K562 (cell line): ENCODE results near the gene DENND1A. TPM values are rescaled to one million over a fixed set of nuclear protein-coding genes. Genes with fewer than 3 reads are reported as not detected.

Source experiments
- ADNP ChIP-seq: fragments of 200-800 bp; sonication (Bioruptor generic); IDR thresholded peaks from 2 replicates; pipeline ENCODE4 v1.6.1; 2016; ENCODE audit warnings: missing genetic modification characterization, missing compliant biosample characterization
- ATF7 ChIP-seq: fragments of 450-650 bp; IDR thresholded peaks from 2 replicates; pipeline ENCODE4 v1.7.1; 2014; ENCODE audit warnings: mild to moderate bottlenecking, moderate library complexity
- C11orf30 ChIP-seq: fragments of 450-650 bp; IDR thresholded peaks from 2 replicates; pipeline ENCODE4 v1.6.1; 2016; ENCODE audit warnings: low read depth, mild to moderate bottlenecking
- HBP1 ChIP-seq: fragments of 450-650 bp; formaldehyde crosslinking; IDR thresholded peaks from 2 replicates; pipeline ENCODE4 v1.4.0; 2022; ENCODE audit warnings: missing genetic modification characterization
- HDAC8 ChIP-seq: fragments of 450-650 bp; IDR thresholded peaks from 2 replicates; pipeline ENCODE4 v1.6.1; 2016; ENCODE audit warnings: mild to moderate bottlenecking, missing genetic modification characterization, moderate library complexity, missing compliant biosample characterization
- HNRNPL ChIP-seq: fragments of 200-400 bp; formaldehyde crosslinking; IDR thresholded peaks from 2 replicates; pipeline ENCODE4 v1.6.1; 2017; ENCODE audit warnings: low read depth, mild to moderate bottlenecking, low read length
- IFI16 ChIP-seq: fragments of 250-450 bp; sonication (Bioruptor Pico); IDR thresholded peaks from 2 replicates; pipeline ENCODE4 v2.1.2; 2022; ENCODE audit warnings: mild to moderate bottlenecking, inconsistent platforms
- LCOR ChIP-seq: sonication (generic); formaldehyde crosslinking; IDR thresholded peaks from 2 replicates; pipeline ENCODE4 v1.8.0; 2022; ENCODE audit warnings: mild to moderate bottlenecking, missing genetic modification reagents
- MITF ChIP-seq: IDR thresholded peaks from 2 replicates; pipeline ENCODE4 v1.6.1; 2014; ENCODE audit warnings: antibody characterized with exemption
- PBX2 ChIP-seq, 2 experiments: IDR thresholded peaks in 1 of 2; conservative IDR thresholded peaks in 1 of 2; 2 replicates each; pipeline ENCODE4 v1.6.1; 2016; ENCODE audit warnings: low read depth in 2 of 2, mild to moderate bottlenecking in 1 of 2, missing compliant biosample characterization in 1 of 2, missing genetic modification characterization in 1 of 2, moderate library complexity in 1 of 2
- PTTG1 ChIP-seq: fragments of 450-650 bp; IDR thresholded peaks from 2 replicates; pipeline ENCODE4 v1.6.1; 2016; ENCODE audit warnings: low read depth, mild to moderate bottlenecking, missing genetic modification characterization, missing compliant biosample characterization
- RNF2 ChIP-seq: sonication (generic); IDR thresholded peaks from 2 replicates; pipeline ENCODE4 v1.6.1; 2016
- TFE3 ChIP-seq: fragments of 450-650 bp; formaldehyde crosslinking; IDR thresholded peaks from 2 replicates; pipeline ENCODE4 v1.4.0; 2020; ENCODE audit warnings: mild to moderate bottlenecking, mixed read lengths
- ZBTB26 ChIP-seq: fragments of 450-650 bp; formaldehyde crosslinking; IDR thresholded peaks from 2 replicates; pipeline ENCODE4 v1.4.0; 2022; ENCODE audit warnings: missing genetic modification characterization
- ZBTB7A ChIP-seq: IDR thresholded peaks from 2 replicates; pipeline ENCODE4 v1.6.1; 2011; ENCODE audit warnings: low read depth, mild to moderate bottlenecking, low read length, moderate library complexity, borderline replicate concordance; ENCODE audit not compliant: control insufficient read depth
- ZFP30 ChIP-seq: fragments of 250-450 bp; sonication (Bioruptor Pico); IDR thresholded peaks from 2 replicates; pipeline ENCODE4 v1.8.0; 2022; ENCODE audit warnings: moderate library complexity, mild to moderate bottlenecking, inconsistent platforms, borderline replicate concordance
- ZKSCAN8 ChIP-seq: fragments of 200-800 bp; sonication (Bioruptor generic); IDR thresholded peaks from 2 replicates; pipeline ENCODE4 v1.6.1; 2016; ENCODE audit warnings: missing genetic modification characterization, missing compliant biosample characterization
- polyA plus RNA-seq, 8 experiments: library from polyadenylated mRNA; depleted of rRNA in 4 of 8; stranded (reverse) in 5 of 8; unstranded in 3 of 8; fragments of >200 nt; fragmentation: Nextera tagmentation in 2 of 8; fragmentation: Illumina TruSeq in 1 of 8; extraction: Ambion mirVana in 2 of 8; extraction: Trizol in 1 of 8; gene quantifications; 2 replicates each; pipeline versions ENCODE4 v1.2.1 to v1.2.3, GENCODE V29; 2011 to 2014; ENCODE audit warnings: inconsistent platforms in 1 of 8, missing spikeins in 1 of 8
- total RNA-seq, 7 experiments: library from RNA; depleted of rRNA in 6 of 7; stranded (reverse); fragments of >200 nt in 6 of 7; fragmentation: Illumina TruSeq in 2 of 7; extraction: Trizol in 2 of 7; gene quantifications; 2 replicates each; pipeline versions ENCODE4 v1.2.1 to v1.2.3, GENCODE V29; 2011 to 2021; ENCODE audit warnings: low replicate concordance in 1 of 7

The DENND1A gene
- total and polyA plus RNA-seq, 9 of the 15 experiments (the other 6 are each of a cell fraction or from before 2014, with no cell fraction given): 7.6 to 29.5 (median 15.7) TPM

- TF ChIP-seq ADNP (tag): no peak
- no peak for TF ChIP-seq ATF7
- TF ChIP-seq HDAC8 (tag): peak; percentile 21; the same call in 1 of the 2 replicates
- TF ChIP-seq MITF: no peak; the same call in 1 of the 2 replicates
- peak; percentile 18; the same call in 1 of the 2 replicates for TF ChIP-seq ZBTB7A
- no peak for TF ChIP-seq PTTG1 (tag)
- no peak for TF ChIP-seq PBX2 (CRISPR knock-in tag; IDR thresholded peaks at IDR 0.05; ENCODE audit: low read depth)
- no peak for TF ChIP-seq PBX2 (tag; conservative IDR thresholded peaks at IDR 0.05; ENCODE audit: low read depth)
- no peak for TF ChIP-seq IFI16
- TF ChIP-seq RNF2: no peak
- no peak for TF ChIP-seq ZFP30
- TF ChIP-seq ZKSCAN8 (CRISPR knock-in tag): peak; percentile 76
- TF ChIP-seq C11orf30: no peak
- peak; percentile 59 for TF ChIP-seq TFE3 (CRISPR knock-in tag)
- TF ChIP-seq ZBTB26 (CRISPR knock-in tag): no peak
- TF ChIP-seq HNRNPL: no peak
- no peak for TF ChIP-seq HBP1 (CRISPR knock-in tag)
- TF ChIP-seq LCOR (CRISPR knock-in tag): peak; percentile 16; the same call in 1 of the 2 replicates
Observed at GRCh38 chr9:123339666-123340510, 590.0 kb downstream of the DENND1A start (continued).
